Stimulated activated naive CD8-positive, alpha-beta T cell treated with anti-CD3 and anti-CD28 coated beads, Interleukin-15, Interleukin-2, amounts not matched to agents 100 ng/mL and 50 ng/mL, for 24 hours (primary cell): ENCODE data around the gene PLPP6.

Experiments used
- H3K27ac Mint-ChIP-seq: one replicate; pipeline ENCODE4 v1.8.0; 2021; ENCODE audit warnings: mild to moderate bottlenecking, mixed read lengths
- H3K27me3 Mint-ChIP-seq: one replicate; pipeline ENCODE4 v1.8.0; 2021; ENCODE audit warnings: mixed read lengths
- H3K36me3 Mint-ChIP-seq: one replicate; pipeline ENCODE4 v1.8.0; 2021; ENCODE audit warnings: low read depth, mixed read lengths
- H3K4me1 Mint-ChIP-seq: one replicate; pipeline ENCODE4 v1.8.0; 2021; ENCODE audit warnings: low read depth, mixed read lengths
- H3K4me3 Mint-ChIP-seq: one replicate; pipeline ENCODE4 v1.8.0; 2021; ENCODE audit warnings: mild to moderate bottlenecking, mixed read lengths
- H3K9me3 Mint-ChIP-seq: one replicate; pipeline ENCODE4 v1.8.0; 2021; ENCODE audit warnings: mixed read lengths

The PLPP6 gene

GRCh38 chr9:4700932-4701331 lies 38.8 kb downstream of the PLPP6 start:
- H3K27me3 Mint-ChIP-seq, result no peaks in the 10 kb centered on the region
- H3K4me3 Mint-ChIP-seq, result no peak overlapping the region
- H3K4me1 Mint-ChIP-seq, result peaks cover 19% of the 10 kb centered on the region
- H3K27ac Mint-ChIP-seq, result no peak overlapping the region
- H3K36me3 Mint-ChIP-seq, result peaks cover 70% of the 10 kb centered on the region
- H3K9me3 Mint-ChIP-seq, result no peaks in the 10 kb centered on the region

- Mint-ChIP-seq H3K27ac (no peak overlapping the region), H3K9me3 (no peaks in the 10 kb centered on the region), H3K4me1 (peaks cover 15% of the 10 kb centered on the region), H3K27me3 (no peaks in the 10 kb centered on the region), H3K36me3 (peaks cover 68% of the 10 kb centered on the region), H3K4me3 (no peak overlapping the region)
Observed at GRCh38 chr9:4701526-4701925, 39.4 kb downstream of the PLPP6 start.

- H3K9me3 Mint-ChIP-seq, result no peaks in the 10 kb centered on the region
- H3K27me3 Mint-ChIP-seq, result no peaks in the 10 kb centered on the region
- no peak overlapping the region for H3K4me3 Mint-ChIP-seq
- no peak overlapping the region for H3K27ac Mint-ChIP-seq
- H3K4me1 Mint-ChIP-seq, result peaks cover 19% of the 10 kb centered on the region
- H3K36me3 Mint-ChIP-seq, result peaks cover 73% of the 10 kb centered on the region
Observed at GRCh38 chr9:4704129-4704528, 42.0 kb downstream of the PLPP6 start.

GRCh38 chr9:4706021-4706420 lies 43.9 kb downstream of the PLPP6 start:
- no peaks in the 10 kb centered on the region for H3K9me3 Mint-ChIP-seq
- peaks cover 19% of the 10 kb centered on the region for H3K4me1 Mint-ChIP-seq
- H3K4me3 Mint-ChIP-seq, result no peak overlapping the region
- H3K27ac Mint-ChIP-seq, result no peak overlapping the region
- no peaks in the 10 kb centered on the region for H3K27me3 Mint-ChIP-seq
- H3K36me3 Mint-ChIP-seq, result peaks cover 69% of the 10 kb centered on the region

GRCh38 chr9:4706971-4707622 lies 45.0 kb downstream of the PLPP6 start:
- H3K9me3 Mint-ChIP-seq, result no peaks in the 10 kb centered on the region
- peaks cover 64% of the 10 kb centered on the region for H3K36me3 Mint-ChIP-seq
- no peak overlapping the region for H3K4me3 Mint-ChIP-seq
- peak overlapping the region; percentile 36 for H3K27ac Mint-ChIP-seq
- peaks cover 13% of the 10 kb centered on the region for H3K4me1 Mint-ChIP-seq
- no peaks in the 10 kb centered on the region for H3K27me3 Mint-ChIP-seq

- no peak overlapping the region for H3K27ac Mint-ChIP-seq
Observed at GRCh38 chr9:4709380-4709779, 47.3 kb downstream of the PLPP6 start.

GRCh38 chr9:4713849-4714248 lies 51.8 kb downstream of the PLPP6 start:
- H3K9me3 Mint-ChIP-seq, result no peaks in the 10 kb centered on the region
- H3K4me1 Mint-ChIP-seq, result peaks cover 6% of the 10 kb centered on the region
- H3K27me3 Mint-ChIP-seq, result no peaks in the 10 kb centered on the region
- peak overlapping the region; percentile 49 for H3K4me3 Mint-ChIP-seq
- peak overlapping the region; percentile 91 for H3K27ac Mint-ChIP-seq
- H3K36me3 Mint-ChIP-seq, result peaks cover 46% of the 10 kb centered on the region

More at GRCh38 chr9:4709380-4709779, 47.3 kb downstream of the PLPP6 start:
- no peaks in the 10 kb centered on the region for H3K27me3 Mint-ChIP-seq
- no peak overlapping the region for H3K4me3 Mint-ChIP-seq
- H3K4me1 Mint-ChIP-seq, result peaks cover 11% of the 10 kb centered on the region
- no peaks in the 10 kb centered on the region for H3K9me3 Mint-ChIP-seq
- H3K36me3 Mint-ChIP-seq, result peaks cover 53% of the 10 kb centered on the region

GRCh38 chr9:4714266-4715016 lies 52.3 kb downstream of the PLPP6 start:
- Mint-ChIP-seq H3K4me1 (peaks cover 6% of the 10 kb centered on the region), H3K36me3 (peaks cover 40% of the 10 kb centered on the region), H3K27ac (peak overlapping the region; percentile 91), H3K9me3 (no peaks in the 10 kb centered on the region), H3K4me3 (peak overlapping the region; percentile 49), H3K27me3 (no peaks in the 10 kb centered on the region)
